ENCODE results near the gene TTC28. TPM values are rescaled to one million over a fixed set of nuclear protein-coding genes. Genes with fewer than 3 reads are reported as not detected.
"Not testable (repeated sequence)": the region's sequence is repeated elsewhere in the genome, so short reads cannot be mapped to it uniquely, and the experiment has no call there.

Gene TTC28
- total and polyA plus RNA-seq, 10 of the 15 experiments (the other 5 are each of a cell fraction or from before 2014, with no cell fraction given): 0.15 to 8.4 (median 1.4) TPM

- no peaks in the 10 kb centered on the region for H3K36me3 ChIP-seq (ENCODE audit: control insufficient read depth in 2 of 2, insufficient read depth in 2 of 2, low read length in 1 of 2)
- ATAC-seq (no peak), FAIRE-seq (no peak), DNase-seq (ENCODE audit: low read depth, low spot score) (no peak)
- no peaks in the 10 kb centered on the region for H3K4me1 ChIP-seq (ENCODE audit: control insufficient read depth, insufficient read depth, low read length)
- in situ Hi-C loops (cut with MboI) (no loop called here), intact Hi-C loops (cut with micrococcal nuclease; ENCODE audit: unreplicated experiment) (no loop called here)
- H3K27me3 ChIP-seq (replicated peaks in 1 of 2; ENCODE audit: control insufficient read depth in 2 of 2, insufficient read depth in 2 of 2, low read length in 1 of 2): no peaks in the 10 kb centered on the region
- no peaks in the 10 kb centered on the region for H3K9me3 ChIP-seq (replicated peaks; ENCODE audit: control insufficient read depth, insufficient read depth, low read length)
- no peak overlapping the region for H3K4me3 ChIP-seq
- BruUV-seq (replicated peaks): no TSS peak
- H3K27ac ChIP-seq (ENCODE audit: control insufficient read depth, insufficient read depth): no peak overlapping the region
- RAD21 ChIA-PET (ENCODE audit: unreplicated experiment): no interaction called here
- no peak overlapping the region for H2AFZ ChIP-seq (ENCODE audit: control insufficient read depth, low read depth, low read length)
- SMC1A ChIA-PET (ENCODE audit: uncharacterized antibody, unreplicated experiment): no interaction called here
- no peak overlapping the region for H3K9ac ChIP-seq (ENCODE audit: control insufficient read depth, insufficient read depth, low read length)
- H3K79me2 ChIP-seq (ENCODE audit: control insufficient read depth, insufficient read depth, low read length): no peaks in the 10 kb centered on the region
- 28% methylated on average over 3 of the region's 3 CpGs for WGBS (ENCODE audit: insufficient coverage, insufficient replicate concordance, low lambda C conversion rate, missing lambda C conversion rate)
- TF ChIP-seq, protein P1, sequence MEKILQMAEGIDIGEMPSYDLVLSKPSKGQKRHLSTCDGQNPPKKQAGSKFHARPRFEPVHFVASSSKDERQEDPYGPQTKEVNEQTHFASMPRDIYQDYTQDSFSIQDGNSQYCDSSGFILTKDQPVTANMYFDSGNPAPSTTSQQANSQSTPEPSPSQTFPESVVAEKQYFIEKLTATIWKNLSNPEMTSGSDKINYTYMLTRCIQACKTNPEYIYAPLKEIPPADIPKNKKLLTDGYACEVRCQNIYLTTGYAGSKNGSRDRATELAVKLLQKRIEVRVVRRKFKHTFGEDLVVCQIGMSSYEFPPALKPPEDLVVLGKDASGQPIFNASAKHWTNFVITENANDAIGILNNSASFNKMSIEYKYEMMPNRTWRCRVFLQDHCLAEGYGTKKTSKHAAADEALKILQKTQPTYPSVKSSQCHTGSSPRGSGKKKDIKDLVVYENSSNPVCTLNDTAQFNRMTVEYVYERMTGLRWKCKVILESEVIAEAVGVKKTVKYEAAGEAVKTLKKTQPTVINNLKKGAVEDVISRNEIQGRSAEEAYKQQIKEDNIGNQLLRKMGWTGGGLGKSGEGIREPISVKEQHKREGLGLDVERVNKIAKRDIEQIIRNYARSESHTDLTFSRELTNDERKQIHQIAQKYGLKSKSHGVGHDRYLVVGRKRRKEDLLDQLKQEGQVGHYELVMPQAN (conservative IDR thresholded peaks at IDR 0.05): no peak
- TF ChIP-seq DPF2 (IDR thresholded peaks at IDR 0.05) (no peak), CHD4 (IDR thresholded peaks at IDR 0.05) (no peak), EP300 (IDR thresholded peaks at IDR 0.05; ENCODE audit: borderline replicate concordance in 1 of 2, control insufficient read depth in 1 of 2, low read depth in 2 of 2, low read length in 2 of 2) (no peak), BACH1 (IDR thresholded peaks at IDR 0.05; ENCODE audit: borderline replicate concordance) (no peak), CHD2 (IDR thresholded peaks at IDR 0.05; ENCODE audit: borderline replicate concordance, low read depth, low read length) (no peak), KDM1A (IDR thresholded peaks at IDR 0.05; ENCODE audit: borderline replicate concordance) (no peak), HDAC2 (IDR thresholded peaks at IDR 0.05) (no peak), SRF (IDR thresholded peaks at IDR 0.05; ENCODE audit: low read depth in 2 of 2, low read length in 2 of 2) (no peak), NFIC (IDR thresholded peaks at IDR 0.05; ENCODE audit: low read depth, low read length) (no peak)
- TF ChIP-seq, protein P2, sequence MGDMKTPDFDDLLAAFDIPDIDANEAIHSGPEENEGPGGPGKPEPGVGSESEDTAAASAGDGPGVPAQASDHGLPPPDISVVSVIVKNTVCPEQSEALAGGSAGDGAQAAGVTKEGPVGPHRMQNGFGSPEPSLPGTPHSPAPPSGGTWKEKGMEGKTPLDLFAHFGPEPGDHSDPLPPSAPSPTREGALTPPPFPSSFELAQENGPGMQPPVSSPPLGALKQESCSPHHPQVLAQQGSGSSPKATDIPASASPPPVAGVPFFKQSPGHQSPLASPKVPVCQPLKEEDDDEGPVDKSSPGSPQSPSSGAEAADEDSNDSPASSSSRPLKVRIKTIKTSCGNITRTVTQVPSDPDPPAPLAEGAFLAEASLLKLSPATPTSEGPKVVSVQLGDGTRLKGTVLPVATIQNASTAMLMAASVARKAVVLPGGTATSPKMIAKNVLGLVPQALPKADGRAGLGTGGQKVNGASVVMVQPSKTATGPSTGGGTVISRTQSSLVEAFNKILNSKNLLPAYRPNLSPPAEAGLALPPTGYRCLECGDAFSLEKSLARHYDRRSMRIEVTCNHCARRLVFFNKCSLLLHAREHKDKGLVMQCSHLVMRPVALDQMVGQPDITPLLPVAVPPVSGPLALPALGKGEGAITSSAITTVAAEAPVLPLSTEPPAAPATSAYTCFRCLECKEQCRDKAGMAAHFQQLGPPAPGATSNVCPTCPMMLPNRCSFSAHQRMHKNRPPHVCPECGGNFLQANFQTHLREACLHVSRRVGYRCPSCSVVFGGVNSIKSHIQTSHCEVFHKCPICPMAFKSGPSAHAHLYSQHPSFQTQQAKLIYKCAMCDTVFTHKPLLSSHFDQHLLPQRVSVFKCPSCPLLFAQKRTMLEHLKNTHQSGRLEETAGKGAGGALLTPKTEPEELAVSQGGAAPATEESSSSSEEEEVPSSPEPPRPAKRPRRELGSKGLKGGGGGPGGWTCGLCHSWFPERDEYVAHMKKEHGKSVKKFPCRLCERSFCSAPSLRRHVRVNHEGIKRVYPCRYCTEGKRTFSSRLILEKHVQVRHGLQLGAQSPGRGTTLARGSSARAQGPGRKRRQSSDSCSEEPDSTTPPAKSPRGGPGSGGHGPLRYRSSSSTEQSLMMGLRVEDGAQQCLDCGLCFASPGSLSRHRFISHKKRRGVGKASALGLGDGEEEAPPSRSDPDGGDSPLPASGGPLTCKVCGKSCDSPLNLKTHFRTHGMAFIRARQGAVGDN (IDR thresholded peaks at IDR 0.05): no peak
- CTCF ChIA-PET: no interaction called here
- H4K20me1 ChIP-seq (ENCODE audit: control insufficient read depth, insufficient read depth): no peaks in the 10 kb centered on the region
- H3K4me2 ChIP-seq (ENCODE audit: control insufficient read depth, insufficient read depth): no peak overlapping the region
- POLR2A ChIA-PET: no interaction called here
These were observed 165.3 kb downstream of the TTC28 start for GRCh38 chr22:28514321-28514821.

DNA sequence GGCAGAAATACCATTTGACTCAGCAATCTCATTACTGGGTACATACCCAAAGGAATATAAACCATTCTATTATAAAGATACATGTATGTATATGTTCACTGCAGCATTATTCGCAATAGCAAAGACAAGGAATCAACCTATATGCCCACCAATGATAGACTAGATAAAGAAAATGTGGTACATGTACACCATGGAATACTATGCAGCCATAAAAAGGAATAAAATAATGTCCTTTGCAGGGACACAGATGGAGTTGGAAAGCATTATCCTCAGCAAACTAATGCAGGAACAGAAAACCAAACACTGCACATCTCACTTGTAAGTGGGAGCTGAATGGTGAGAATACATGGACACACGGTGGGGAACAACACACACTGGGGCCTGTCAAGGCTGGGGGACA is 167.3 kb downstream of the TTC28 start:
- intact Hi-C loops (cut with micrococcal nuclease; ENCODE audit: unreplicated experiment); H3K36me3 ChIP-seq (ENCODE audit: control insufficient read depth in 2 of 2, insufficient read depth in 2 of 2, low read length in 1 of 2); H3K9me3 ChIP-seq (replicated peaks; ENCODE audit: control insufficient read depth, insufficient read depth, low read length); ATAC-seq; H3K9ac ChIP-seq (ENCODE audit: control insufficient read depth, insufficient read depth, low read length); in situ Hi-C loops (cut with MboI); H3K27ac ChIP-seq (ENCODE audit: control insufficient read depth, insufficient read depth); H3K4me1 ChIP-seq (ENCODE audit: control insufficient read depth, insufficient read depth, low read length); SMC1A ChIA-PET (ENCODE audit: uncharacterized antibody, unreplicated experiment); RAD21 ChIA-PET (ENCODE audit: unreplicated experiment); H2AFZ ChIP-seq (ENCODE audit: control insufficient read depth, low read depth, low read length); BruUV-seq (replicated peaks); POLR2A ChIA-PET; H3K79me2 ChIP-seq (ENCODE audit: control insufficient read depth, insufficient read depth, low read length); FAIRE-seq; H3K4me3 ChIP-seq; H4K20me1 ChIP-seq (ENCODE audit: control insufficient read depth, insufficient read depth); DNase-seq (ENCODE audit: low read depth, low spot score); H3K27me3 ChIP-seq (replicated peaks in 1 of 2; ENCODE audit: control insufficient read depth in 2 of 2, insufficient read depth in 2 of 2, low read length in 1 of 2); CTCF ChIA-PET; H3K4me2 ChIP-seq (ENCODE audit: control insufficient read depth, insufficient read depth): not testable (repeated sequence)
- 25% methylated on average over 2 of the region's 2 CpGs for WGBS (ENCODE audit: insufficient coverage, insufficient replicate concordance, low lambda C conversion rate, missing lambda C conversion rate)

Data from GM12878 (cell line).